Neural progenitor cell (in vitro differentiated cells): ENCODE measurements around the gene MRPL38. TPM values are rescaled to one million over a fixed set of nuclear protein-coding genes. Genes with fewer than 3 reads are reported as not detected.

Experiments
- DNase-seq: peaks from one replicate; pipeline ENCODE4 v3.0.0-alpha.2; 2016; ENCODE audit warnings: low spot score
- H2AFZ ChIP-seq: fragments of 200-600 bp; sonication (generic); replicated peaks from 2 replicates; pipeline ENCODE4 v1.6.1; 2016; ENCODE audit warnings: antibody characterized with exemption
- H3F3A ChIP-seq: fragments of 200-600 bp; sonication (generic); 2 replicates; pipeline ENCODE4 v1.6.1; 2016; ENCODE audit warnings: antibody characterized with exemption, low read depth
- H3K27ac ChIP-seq: fragments of 200-600 bp; sonication (generic); 2 replicates; pipeline ENCODE4 v1.5.1; 2016; ENCODE audit warnings: mild to moderate bottlenecking
- H3K27me3 ChIP-seq: fragments of 200-600 bp; sonication (generic); 2 replicates; pipeline ENCODE4 v1.6.1; 2016; ENCODE audit warnings: mild to moderate bottlenecking, moderate library complexity
- H3K36me3 ChIP-seq: fragments of 200-600 bp; sonication (generic); 2 replicates; pipeline ENCODE4 v1.5.1; 2016
- H3K4me1 ChIP-seq: fragments of 200-600 bp; sonication (generic); 2 replicates; pipeline ENCODE4 v1.6.1; 2016; ENCODE audit warnings: mixed run types
- H3K4me2 ChIP-seq: fragments of 200-600 bp; sonication (generic); 2 replicates; pipeline ENCODE4 v1.6.1; 2016
- H3K4me3 ChIP-seq: fragments of 200-600 bp; sonication (generic); 2 replicates; pipeline ENCODE4 v1.5.1; 2016
- H3K79me2 ChIP-seq: fragments of 200-600 bp; sonication (generic); 2 replicates; pipeline ENCODE4 v1.6.1; 2016; ENCODE audit warnings: low read depth
- H3K9ac ChIP-seq: fragments of 200-600 bp; sonication (generic); 2 replicates; pipeline ENCODE4 v1.6.1; 2016
- H3K9me3 ChIP-seq: fragments of 200-600 bp; sonication (generic); 2 replicates; pipeline ENCODE4 v1.5.1; 2016; ENCODE audit warnings: low read depth
- H4K20me1 ChIP-seq: fragments of 200-600 bp; sonication (generic); 2 replicates; pipeline ENCODE4 v1.6.1; 2016; ENCODE audit warnings: low read depth
- H3K27ac Mint-ChIP-seq: 3 replicates; pipeline ENCODE4 v1.8.0; 2021; ENCODE audit warnings: mixed read lengths
- H3K27me3 Mint-ChIP-seq: 2 replicates; pipeline ENCODE4 v1.8.0; 2022; ENCODE audit warnings: low read depth, mild to moderate bottlenecking, inconsistent platforms, moderate library complexity, mixed read lengths; ENCODE audit not compliant: insufficient read depth
- H3K36me3 Mint-ChIP-seq: 3 replicates; pipeline ENCODE4 v1.8.0; 2021; ENCODE audit warnings: mixed read lengths
- H3K4me1 Mint-ChIP-seq: 3 replicates; pipeline ENCODE4 v1.8.0; 2021; ENCODE audit warnings: mixed read lengths
- H3K4me3 Mint-ChIP-seq: 3 replicates; pipeline ENCODE4 v1.8.0; 2021; ENCODE audit warnings: mild to moderate bottlenecking, moderate library complexity, mixed read lengths
- H3K9me3 Mint-ChIP-seq: 3 replicates; pipeline ENCODE4 v1.8.0; 2020; ENCODE audit warnings: mixed read lengths
- EZH2 ChIP-seq: fragments of 200-600 bp; sonication (generic); IDR thresholded peaks from 2 replicates; pipeline ENCODE4 v1.6.1; 2017; ENCODE audit warnings: antibody characterized with exemption, mild to moderate bottlenecking, moderate library complexity
- EZH2phosphoT487 ChIP-seq: fragments of 200-600 bp; sonication (generic); IDR thresholded peaks from 2 replicates; pipeline ENCODE4 v1.6.1; 2017; ENCODE audit warnings: antibody characterized with exemption
- total RNA-seq: library from RNA; depleted of rRNA; stranded (reverse); fragments of >200 nt; gene quantifications from 2 replicates; pipeline ENCODE4 v1.2.3, GENCODE V29; 2015; ENCODE audit warnings: low replicate concordance
- TF ChIP-seq, protein P1 (sequence below): fragments of 200-600 bp; sonication (generic); IDR thresholded peaks from 2 replicates; pipeline ENCODE4 v1.5.1; 2017; ENCODE audit warnings: antibody characterized with exemption, mild to moderate bottlenecking

Gene MRPL38
- total RNA-seq, 1 donor from 2014 or later, result 26.8 TPM

DNA sequence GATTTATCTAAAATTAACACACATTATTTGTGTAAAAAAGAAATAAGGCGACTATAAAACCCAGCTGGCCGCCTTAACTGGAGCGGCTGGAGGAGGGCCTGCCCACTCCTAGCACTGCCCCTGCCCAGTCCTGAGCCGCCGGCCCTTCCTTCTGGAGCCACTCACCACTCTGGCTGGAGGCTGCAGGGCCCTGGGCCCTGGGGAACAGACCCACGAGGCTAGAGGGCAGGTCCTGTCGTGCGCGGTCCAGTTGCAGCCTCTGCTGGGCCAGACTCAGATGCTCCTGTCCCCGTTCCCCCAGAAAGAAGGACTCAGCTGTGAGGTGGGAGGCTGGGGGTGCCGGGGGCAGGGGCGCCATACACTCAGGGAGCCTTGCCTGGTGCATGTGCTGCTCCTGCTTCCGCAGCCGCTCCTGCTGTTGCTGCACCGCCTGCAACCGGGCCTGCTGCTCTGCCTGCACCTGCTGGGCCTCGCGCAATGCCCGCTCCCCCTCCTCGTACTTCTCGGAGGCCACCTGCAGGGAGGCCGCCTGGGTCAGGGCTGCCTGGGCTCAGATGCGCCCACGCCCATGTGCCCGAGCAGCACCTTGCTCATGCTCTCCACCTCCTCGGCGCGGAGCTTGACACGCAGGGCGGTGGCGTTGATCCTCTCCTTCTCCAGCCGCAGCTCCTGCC is 9.0 kb upstream of the MRPL38 start:
- Histone ChIP-seq H4K20me1 (no peaks in the 10 kb centered on the region), H2AFZ (no peak overlapping the region), H3K4me1 (no peaks in the 10 kb centered on the region), H3K36me3 (no peaks in the 10 kb centered on the region), H3K27me3 (no peaks in the 10 kb centered on the region), H3K4me2 (no peak overlapping the region), H3K27ac (no peak overlapping the region), H3K9me3 (no peaks in the 10 kb centered on the region), H3K4me3 (no peak overlapping the region), H3F3A (peaks cover 7% of the 10 kb centered on the region), H3K79me2 (no peaks in the 10 kb centered on the region), H3K9ac (no peak overlapping the region)
- DNase-seq, result no peak
- Mint-ChIP-seq H3K36me3 (peaks cover 6% of the 10 kb centered on the region), H3K4me1 (no peaks in the 10 kb centered on the region), H3K27me3 (peaks cover 3% of the 10 kb centered on the region), H3K27ac (no peak overlapping the region), H3K4me3 (no peak overlapping the region), H3K9me3 (no peaks in the 10 kb centered on the region)
- no peak for TF ChIP-seq EZH2
- TF ChIP-seq EZH2phosphoT487, result no peak
- TF ChIP-seq, protein P1, sequence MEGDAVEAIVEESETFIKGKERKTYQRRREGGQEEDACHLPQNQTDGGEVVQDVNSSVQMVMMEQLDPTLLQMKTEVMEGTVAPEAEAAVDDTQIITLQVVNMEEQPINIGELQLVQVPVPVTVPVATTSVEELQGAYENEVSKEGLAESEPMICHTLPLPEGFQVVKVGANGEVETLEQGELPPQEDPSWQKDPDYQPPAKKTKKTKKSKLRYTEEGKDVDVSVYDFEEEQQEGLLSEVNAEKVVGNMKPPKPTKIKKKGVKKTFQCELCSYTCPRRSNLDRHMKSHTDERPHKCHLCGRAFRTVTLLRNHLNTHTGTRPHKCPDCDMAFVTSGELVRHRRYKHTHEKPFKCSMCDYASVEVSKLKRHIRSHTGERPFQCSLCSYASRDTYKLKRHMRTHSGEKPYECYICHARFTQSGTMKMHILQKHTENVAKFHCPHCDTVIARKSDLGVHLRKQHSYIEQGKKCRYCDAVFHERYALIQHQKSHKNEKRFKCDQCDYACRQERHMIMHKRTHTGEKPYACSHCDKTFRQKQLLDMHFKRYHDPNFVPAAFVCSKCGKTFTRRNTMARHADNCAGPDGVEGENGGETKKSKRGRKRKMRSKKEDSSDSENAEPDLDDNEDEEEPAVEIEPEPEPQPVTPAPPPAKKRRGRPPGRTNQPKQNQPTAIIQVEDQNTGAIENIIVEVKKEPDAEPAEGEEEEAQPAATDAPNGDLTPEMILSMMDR, result no peak

DNA sequence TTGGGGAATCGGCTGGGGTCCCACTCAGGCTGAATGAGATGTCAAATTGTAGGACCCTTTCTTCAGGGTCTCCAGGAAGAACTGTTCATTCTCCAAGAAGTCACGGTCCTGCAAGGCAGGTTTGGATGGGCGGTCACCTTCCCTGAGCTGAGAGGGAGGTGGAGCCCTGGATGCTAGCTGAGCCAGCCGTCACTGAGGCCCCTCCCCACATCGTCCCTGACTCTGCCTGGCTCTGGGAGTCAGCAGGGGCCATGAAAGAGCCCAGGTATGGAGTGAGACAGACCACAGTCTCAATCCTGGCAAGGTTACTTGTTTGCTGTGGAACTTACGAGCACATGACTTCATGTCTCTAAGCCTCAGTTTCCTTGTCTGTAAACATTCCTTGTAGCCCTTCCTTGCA is 6.0 kb upstream of the MRPL38 start:
- no peak overlapping the region for H3K4me3 ChIP-seq
- Mint-ChIP-seq H3K4me3 (no peak overlapping the region), H3K4me1 (no peaks in the 10 kb centered on the region), H3K27ac (no peak overlapping the region), H3K27me3 (peaks cover 6% of the 10 kb centered on the region), H3K9me3 (no peaks in the 10 kb centered on the region), H3K36me3 (peaks cover 3% of the 10 kb centered on the region)
- H3K9me3 ChIP-seq, result no peaks in the 10 kb centered on the region
- no peaks in the 10 kb centered on the region for H3K36me3 ChIP-seq
- peak overlapping the region; percentile 25 for H3K9ac ChIP-seq
- H3K79me2 ChIP-seq, result no peaks in the 10 kb centered on the region
- peak; percentile 54 for DNase-seq
- H3F3A ChIP-seq, result peaks cover 14% of the 10 kb centered on the region
- H3K4me2 ChIP-seq, result peak overlapping the region; percentile 54
- no peak for TF ChIP-seq EZH2
- TF ChIP-seq, protein P1, result no peak
- no peak for TF ChIP-seq EZH2phosphoT487
- no peaks in the 10 kb centered on the region for H4K20me1 ChIP-seq
- peak overlapping the region; percentile 58 for H2AFZ ChIP-seq
- no peaks in the 10 kb centered on the region for H3K4me1 ChIP-seq
- H3K27me3 ChIP-seq, result no peaks in the 10 kb centered on the region
- H3K27ac ChIP-seq, result peak overlapping the region; percentile 47

DNA sequence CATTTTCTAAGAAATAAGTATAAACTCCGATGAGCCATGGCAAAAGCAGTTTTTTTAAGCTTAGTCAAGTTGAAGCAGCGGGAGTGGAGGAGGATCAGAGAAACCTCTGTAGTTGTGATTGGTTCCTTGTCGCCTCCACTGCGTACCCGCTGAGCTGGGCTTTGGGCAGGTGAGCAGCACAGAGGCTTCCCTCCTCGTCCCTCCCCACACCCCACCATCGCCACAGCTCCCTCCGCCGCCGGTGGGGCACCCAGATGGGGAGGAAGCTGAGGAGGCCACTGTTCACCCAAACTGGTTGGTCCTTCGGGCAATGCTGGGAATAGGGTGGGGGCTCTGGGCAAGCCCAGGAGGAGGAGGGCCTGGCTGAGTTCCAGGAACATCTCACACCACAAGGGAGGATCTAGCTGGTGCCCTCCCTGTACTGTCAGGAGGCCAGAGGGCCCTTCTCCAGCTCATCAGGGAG is 5.2 kb upstream of the MRPL38 start:
- Mint-ChIP-seq H3K4me1 (no peaks in the 10 kb centered on the region), H3K9me3 (no peaks in the 10 kb centered on the region), H3K27me3 (peaks cover 4% of the 10 kb centered on the region), H3K4me3 (no peak overlapping the region), H3K27ac (no peak overlapping the region), H3K36me3 (peaks cover 2% of the 10 kb centered on the region)
- Histone ChIP-seq H4K20me1 (no peaks in the 10 kb centered on the region), H2AFZ (no peak overlapping the region), H3K27me3 (no peaks in the 10 kb centered on the region), H3K4me1 (no peaks in the 10 kb centered on the region), H3K4me2 (no peak overlapping the region), H3K9ac (no peak overlapping the region), H3K4me3 (no peak overlapping the region), H3K36me3 (no peaks in the 10 kb centered on the region), H3K79me2 (no peaks in the 10 kb centered on the region), H3K9me3 (no peaks in the 10 kb centered on the region), H3K27ac (no peak overlapping the region), H3F3A (peaks cover 21% of the 10 kb centered on the region)
- no peak for DNase-seq
- TF ChIP-seq, protein P1, result no peak
- no peak for TF ChIP-seq EZH2phosphoT487
- no peak for TF ChIP-seq EZH2
